GM23248 (cell line): ENCODE data around the gene C2orf49. TPM values are rescaled to one million over a fixed set of nuclear protein-coding genes. Genes with fewer than 3 reads are reported as not detected.

Experiments
- DNase-seq: peaks from one replicate; pipeline ENCODE4 v3.0.0-alpha.2; 2015
- H2AFZ ChIP-seq: fragments of 200-600 bp; sonication (generic); 2 replicates; pipeline ENCODE4 v1.6.1; 2016; ENCODE audit warnings: antibody characterized with exemption
- H3F3A ChIP-seq: fragments of 200-600 bp; sonication (generic); 2 replicates; pipeline ENCODE4 v1.6.1; 2016; ENCODE audit warnings: mild to moderate bottlenecking, antibody characterized with exemption, mixed run types; ENCODE audit not compliant: insufficient read depth
- H3K27ac ChIP-seq: fragments of 200-600 bp; sonication (generic); 2 replicates; pipeline ENCODE4 v1.5.1; 2016; ENCODE audit warnings: mild to moderate bottlenecking
- H3K27me3 ChIP-seq: fragments of 200-600 bp; sonication (generic); replicated peaks from 2 replicates; pipeline ENCODE4 v1.6.1; 2016; ENCODE audit warnings: mild to moderate bottlenecking; ENCODE audit not compliant: insufficient read depth
- H3K36me3 ChIP-seq: fragments of 200-600 bp; sonication (generic); 2 replicates; pipeline ENCODE4 v1.6.1; 2016; ENCODE audit warnings: low read depth, mild to moderate bottlenecking
- H3K4me1 ChIP-seq: fragments of 200-600 bp; sonication (generic); 2 replicates; pipeline ENCODE4 v1.6.1; 2016; ENCODE audit warnings: mild to moderate bottlenecking; ENCODE audit not compliant: insufficient read depth
- H3K4me2 ChIP-seq: fragments of 200-600 bp; sonication (generic); one replicate; pipeline ENCODE4 v1.6.1; 2016; ENCODE audit warnings: mild to moderate bottlenecking; ENCODE audit not compliant: unreplicated experiment
- H3K4me3 ChIP-seq: fragments of 200-600 bp; sonication (generic); 2 replicates; pipeline ENCODE4 v1.5.1; 2016; ENCODE audit warnings: mild to moderate bottlenecking
- H3K79me2 ChIP-seq: fragments of 200-600 bp; sonication (generic); 2 replicates; pipeline ENCODE4 v1.6.1; 2016; ENCODE audit warnings: mild to moderate bottlenecking; ENCODE audit not compliant: insufficient read depth
- H3K9ac ChIP-seq: fragments of 200-600 bp; sonication (generic); 2 replicates; pipeline ENCODE4 v1.6.1; 2016; ENCODE audit warnings: mild to moderate bottlenecking
- H3K9me2 ChIP-seq: fragments of 200-600 bp; sonication (generic); 2 replicates; pipeline ENCODE4 v1.6.1; 2016; ENCODE audit warnings: mixed run types, mild to moderate bottlenecking, moderate library complexity; ENCODE audit not compliant: insufficient read depth
- H3K9me3 ChIP-seq: fragments of 200-600 bp; sonication (generic); one replicate; pipeline ENCODE4 v1.6.1; 2017; ENCODE audit warnings: low read depth
- H4K20me1 ChIP-seq: fragments of 200-600 bp; sonication (generic); 2 replicates; pipeline ENCODE4 v1.6.0; 2016; ENCODE audit not compliant: insufficient read depth
- EZH2 ChIP-seq: fragments of 200-600 bp; sonication (generic); IDR thresholded peaks from 2 replicates; pipeline ENCODE4 v1.6.1; 2018; ENCODE audit warnings: antibody characterized with exemption, mild to moderate bottlenecking; ENCODE audit not compliant: insufficient read depth, poor library complexity, severe bottlenecking
- EZH2phosphoT487 ChIP-seq: fragments of 200-600 bp; sonication (generic); IDR thresholded peaks from 2 replicates; pipeline ENCODE4 v1.6.1; 2018; ENCODE audit warnings: antibody characterized with exemption, moderate library complexity, mild to moderate bottlenecking, low read depth; ENCODE audit not compliant: insufficient read depth
- WGBS, 2 experiments: methylation state at CpG; one replicate each; pipeline ENCODE4 v1.1.6; 2015 to 2017; ENCODE audit warnings: low lambda C conversion rate in 2 of 2, low coverage in 1 of 2; ENCODE audit errors: missing lambda C conversion rate in 2 of 2; 5-methylcytosine and 5-hydroxymethylcytosine counted together
- in situ Hi-C: fragments of 300-500 bp; cut with MboI; formaldehyde crosslinking; loops from 2 replicates; pipeline ENCODE4 v1.15.0; 2020
- polyA plus RNA-seq: library from polyadenylated mRNA; unstranded; fragments of >200 nt; fragmentation: Nextera tagmentation; extraction: Ambion mirVana; gene quantifications from 2 replicates; pipeline ENCODE4 v1.2.1, GENCODE V29; 2016
- total RNA-seq: library from RNA; depleted of rRNA; stranded (reverse); fragments of >200 nt; shearing (Covaris generic); gene quantifications from 2 replicates; pipeline ENCODE4 v1.2.3, GENCODE V29; 2014

C2orf49 gene
- total and polyA plus RNA-seq, 2 experiments from 2014 or later: 9.0 to 13.6 TPM

DNA sequence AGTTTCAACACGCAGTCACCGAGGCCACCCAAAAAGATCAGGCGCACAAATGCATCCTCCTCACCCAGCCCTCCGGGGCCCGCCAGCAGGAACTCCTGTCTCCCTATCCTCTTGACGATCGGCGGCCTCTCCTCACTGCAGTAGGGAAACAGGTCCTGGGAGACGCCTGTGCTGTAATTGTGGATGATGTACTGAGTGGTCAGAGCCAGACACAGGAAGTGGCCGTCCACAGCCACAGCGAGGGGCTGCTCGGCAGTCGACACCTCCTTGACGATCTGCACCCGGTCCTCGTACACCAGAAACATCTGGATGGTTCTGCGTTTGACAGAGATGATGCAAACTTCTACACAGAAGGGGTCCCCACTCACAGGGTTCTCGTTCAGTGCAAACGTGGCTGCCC is 29.8 kb upstream of the C2orf49 start:
- no peak for TF ChIP-seq EZH2
- no peak for TF ChIP-seq EZH2phosphoT487
- in situ Hi-C loops: no loop called here

GRCh38 chr2:105307962-105308361 is 29.4 kb upstream of the C2orf49 start:
- TF ChIP-seq EZH2phosphoT487 (no peak), EZH2 (no peak)
- no peaks in the 10 kb centered on the region for H3K27me3 ChIP-seq

More for the DNA sequence above, 29.8 kb upstream of the C2orf49 start:
- H3K4me1 ChIP-seq: no peaks in the 10 kb centered on the region
- no peaks in the 10 kb centered on the region for H3K9me3 ChIP-seq
- no peak for DNase-seq
- no peaks in the 10 kb centered on the region for H3K9me2 ChIP-seq
- no peak overlapping the region for H2AFZ ChIP-seq
- no peaks in the 10 kb centered on the region for H3F3A ChIP-seq
- H3K79me2 ChIP-seq: peaks cover 36% of the 10 kb centered on the region
- no peak overlapping the region for H3K4me3 ChIP-seq
- H3K36me3 ChIP-seq: no peaks in the 10 kb centered on the region
- no peak overlapping the region for H3K4me2 ChIP-seq
- 78 to 79% methylated on average over 19 of the region's 19 CpGs for WGBS, 2 experiments
- H4K20me1 ChIP-seq: no peaks in the 10 kb centered on the region; the same call in 1 of the 2 replicates
- H3K9ac ChIP-seq: no peak overlapping the region
- H3K27ac ChIP-seq: no peak overlapping the region
- no peaks in the 10 kb centered on the region for H3K27me3 ChIP-seq

DNA sequence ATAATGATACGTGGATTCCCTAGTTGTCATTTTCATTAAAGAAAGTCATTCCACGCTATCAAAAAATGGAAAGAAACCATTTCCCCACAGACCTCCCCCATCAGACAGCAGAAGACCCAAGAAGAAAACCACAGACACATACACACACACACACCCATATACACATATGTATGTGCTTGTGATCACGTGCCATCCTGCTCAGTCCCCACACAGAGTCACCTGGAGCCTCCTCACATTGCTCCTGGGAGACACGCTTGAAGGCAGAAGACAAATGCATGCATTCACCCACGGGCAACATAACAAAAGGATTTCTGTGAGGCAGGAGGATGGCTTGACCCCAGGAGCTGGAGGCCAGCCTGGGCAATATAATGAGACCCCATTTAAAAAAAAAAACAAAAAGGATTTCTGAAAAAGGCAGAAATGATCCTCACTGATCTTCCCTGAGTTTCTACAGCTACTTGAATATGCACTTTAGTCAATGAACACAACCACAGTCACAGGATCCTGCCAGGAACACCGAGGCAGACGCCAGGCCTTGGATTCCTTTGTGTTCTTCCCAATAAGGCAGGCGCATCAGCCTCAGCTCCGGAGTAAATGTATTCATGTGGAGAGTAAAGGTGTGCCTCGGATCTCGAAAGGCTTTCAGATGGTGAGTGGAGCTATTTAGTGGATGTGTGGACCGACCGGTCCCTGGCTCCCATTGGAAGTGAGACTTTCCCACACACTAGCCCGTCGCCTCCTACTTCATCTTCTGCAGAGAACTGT is 28.8 kb upstream of the C2orf49 start:
- no peak overlapping the region for H3K4me2 ChIP-seq
- TF ChIP-seq EZH2phosphoT487: no peak
- H3K27ac ChIP-seq: no peak overlapping the region
- no peaks in the 10 kb centered on the region; the same call in 1 of the 2 replicates for H4K20me1 ChIP-seq
- H3K9ac ChIP-seq: no peak overlapping the region
- H3K79me2 ChIP-seq: peaks cover 35% of the 10 kb centered on the region
- H3K9me2 ChIP-seq: no peaks in the 10 kb centered on the region
- no peaks in the 10 kb centered on the region for H3K9me3 ChIP-seq
- in situ Hi-C loops: no loop called here
- no peaks in the 10 kb centered on the region for H3K4me1 ChIP-seq
- no peaks in the 10 kb centered on the region for H3K27me3 ChIP-seq
- no peak for DNase-seq
- no peak overlapping the region for H3K4me3 ChIP-seq
- no peaks in the 10 kb centered on the region for H3F3A ChIP-seq
- no peaks in the 10 kb centered on the region for H3K36me3 ChIP-seq
- H2AFZ ChIP-seq: no peak overlapping the region
- whole genome bisulfite sequencing, 2 experiments: 85 to 87% methylated on average over 15 of the region's 15 CpGs

More at GRCh38 chr2:105307962-105308361, 29.4 kb upstream of the C2orf49 start:
- WGBS, 2 experiments: 90 to 94% methylated on average over 16 to 17 of the region's 17 CpGs
- Histone ChIP-seq H3K4me1 (no peaks in the 10 kb centered on the region), H3K9ac (no peak overlapping the region), H4K20me1 (no peaks in the 10 kb centered on the region; the same call in 1 of the 2 replicates), H3K36me3 (no peaks in the 10 kb centered on the region), H3K27ac (no peak overlapping the region), H3K4me3 (no peak overlapping the region), H3K9me2 (no peaks in the 10 kb centered on the region), H3K4me2 (no peak overlapping the region), H2AFZ (no peak overlapping the region), H3F3A (no peaks in the 10 kb centered on the region), H3K79me2 (peaks cover 36% of the 10 kb centered on the region), H3K9me3 (no peaks in the 10 kb centered on the region)
- in situ Hi-C loops: no loop called here
- DNase-seq: no peak

DNA sequence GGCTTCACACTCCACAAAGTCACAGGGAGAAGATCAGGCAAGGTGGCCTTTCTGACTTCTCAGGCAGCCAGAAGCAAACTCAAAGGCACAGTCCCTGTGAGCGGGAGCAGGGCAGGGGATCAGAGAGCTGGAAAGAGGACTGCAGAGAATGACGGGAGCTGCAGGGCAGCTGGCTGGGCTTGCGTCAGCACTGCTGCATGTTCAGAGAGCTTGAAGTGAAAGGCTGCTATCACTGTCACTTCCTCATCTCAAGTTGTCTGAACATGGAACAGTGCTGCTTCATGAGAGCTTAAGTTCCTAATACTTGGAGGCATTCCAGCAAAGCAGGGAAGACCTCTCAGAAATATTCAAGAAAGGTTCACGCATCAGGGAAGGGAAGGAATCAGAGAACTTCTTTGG is 28.2 kb upstream of the C2orf49 start:
- TF ChIP-seq EZH2 (no peak), EZH2phosphoT487 (no peak)
- H3K4me1 ChIP-seq: no peaks in the 10 kb centered on the region
- in situ Hi-C loops: no loop called here
- H4K20me1 ChIP-seq: no peaks in the 10 kb centered on the region; the same call in 1 of the 2 replicates
- H3F3A ChIP-seq: no peaks in the 10 kb centered on the region
- H3K4me3 ChIP-seq: no peak overlapping the region
- no peaks in the 10 kb centered on the region for H3K27me3 ChIP-seq
- H3K79me2 ChIP-seq: peaks cover 31% of the 10 kb centered on the region
- no peak overlapping the region for H3K4me2 ChIP-seq
- DNase-seq: no peak
- WGBS, 2 experiments: 88 to 90% methylated on average over 4 of the region's 4 CpGs
- H3K9me3 ChIP-seq: no peaks in the 10 kb centered on the region
- H3K27ac ChIP-seq: no peak overlapping the region
- no peaks in the 10 kb centered on the region for H3K9me2 ChIP-seq
- H3K36me3 ChIP-seq: no peaks in the 10 kb centered on the region
- H3K9ac ChIP-seq: no peak overlapping the region
- H2AFZ ChIP-seq: no peak overlapping the region
